ENCODE measurements around the gene MRPL3.

MRPL3 gene

DNA sequence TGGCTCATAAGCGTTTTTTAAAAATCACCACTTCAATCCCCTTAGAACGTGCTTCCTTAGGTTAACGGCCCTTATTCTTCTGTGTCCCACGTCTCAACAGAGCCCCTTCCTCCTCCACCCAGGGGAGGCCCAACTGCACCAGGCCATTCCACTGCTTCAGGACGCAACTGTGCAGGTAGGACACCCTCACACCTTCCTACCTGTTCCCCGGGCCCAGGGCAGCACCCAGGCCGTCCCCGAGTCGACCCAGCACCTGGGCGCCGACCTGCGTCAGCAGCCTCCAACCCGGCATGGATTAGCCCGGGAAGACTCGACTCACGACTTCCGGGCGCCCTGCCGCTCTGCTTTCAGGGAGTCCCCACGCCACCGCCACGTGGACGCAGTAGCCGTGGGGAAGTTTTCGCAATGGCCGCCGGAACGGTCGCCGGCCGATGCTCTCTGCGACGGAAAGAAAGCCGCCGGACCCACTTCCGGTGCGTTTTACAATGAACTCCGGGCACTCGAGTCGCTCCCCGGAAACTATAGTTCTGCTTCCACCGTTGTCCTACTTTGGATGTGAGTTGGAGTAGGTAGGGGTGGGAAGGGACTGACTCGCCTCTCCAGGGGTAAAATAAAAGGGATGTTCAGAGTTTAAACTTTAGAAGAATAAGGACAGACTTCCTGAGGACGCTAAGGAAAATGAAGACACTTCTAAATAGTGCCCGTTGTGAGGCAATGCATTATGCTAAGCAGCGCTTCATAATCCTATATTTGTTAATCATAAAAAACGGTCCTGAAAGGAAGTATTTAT is at the start of gene MRPL3:
Gene MRPL3, minus strand, starts transcription at position 442 of the 790 bp plus-strand sequence. Its CDS starts 150 bp downstream, at position 292.
- DNase-seq (ENCODE audit: low spot score) = peak; percentile 49

DNA sequence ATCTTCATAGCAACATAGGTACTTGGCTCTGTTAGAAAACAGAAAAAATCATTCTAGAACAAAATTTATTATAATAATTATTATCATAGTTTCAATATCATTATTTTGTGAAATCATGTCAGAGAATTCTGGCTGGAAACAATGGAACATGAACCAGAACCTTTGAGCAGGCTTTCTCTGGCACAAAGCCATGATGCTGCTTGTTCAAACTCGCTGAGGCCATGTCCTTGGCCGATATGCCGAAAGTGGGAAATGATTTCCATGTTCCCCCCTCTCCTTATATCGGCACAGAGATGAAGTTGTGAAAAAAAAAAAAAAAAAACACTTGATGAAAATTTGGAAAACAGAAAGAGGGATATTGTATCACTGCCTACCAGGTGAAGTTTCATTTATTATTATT is 49.0 kb upstream of the MRPL3 start:
- DNase-seq (ENCODE audit: low spot score) = no peak

GRCh38 chr3:131550562-131551465 is 48.0 kb upstream of the MRPL3 start:
- DNase-seq (ENCODE audit: low spot score) = no peak

DNA sequence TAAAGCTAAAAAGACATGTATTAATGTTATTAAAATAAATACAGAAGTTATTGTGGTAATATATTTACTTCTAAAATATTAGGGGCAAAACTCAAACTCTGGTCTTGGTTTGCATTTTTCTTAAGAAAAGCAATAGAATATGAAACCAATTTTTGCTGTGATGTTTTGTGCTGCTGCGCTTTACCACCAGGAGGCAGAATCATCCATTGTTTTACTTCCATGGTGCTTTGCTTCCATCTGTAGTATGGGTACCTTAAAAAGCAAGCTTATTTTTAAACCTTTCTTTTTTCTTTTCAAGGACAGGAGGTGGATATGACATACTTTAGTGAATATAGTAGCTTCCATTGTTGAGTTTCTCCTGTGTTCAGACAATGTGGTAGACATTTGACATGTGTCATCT is 46.6 kb upstream of the MRPL3 start:
- no peak for DNase-seq (ENCODE audit: low spot score)

GRCh38 chr3:131547585-131547984 is 44.8 kb upstream of the MRPL3 start:
- DNase-seq (ENCODE audit: low spot score) = no peak

DNA sequence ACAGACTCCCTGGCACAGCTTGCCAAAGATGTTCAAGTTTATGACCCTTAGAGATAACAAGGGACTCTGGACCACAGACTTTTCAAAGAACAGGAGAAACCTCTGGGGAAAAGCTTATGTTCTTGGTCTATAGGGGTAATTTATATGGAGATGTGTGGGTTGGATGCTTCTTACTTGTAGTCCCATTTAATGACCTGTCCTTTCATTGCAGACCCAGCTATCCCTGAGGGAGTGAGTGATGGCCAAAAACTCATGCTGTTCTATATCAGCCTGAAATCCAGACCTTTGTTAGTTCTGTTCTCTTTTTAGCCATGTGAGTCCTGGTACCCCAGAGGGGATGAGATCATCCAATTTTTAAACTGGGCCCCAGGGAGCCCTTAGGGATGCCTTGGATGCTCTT is 43.7 kb upstream of the MRPL3 start:
- no peak for DNase-seq (ENCODE audit: low spot score)

- DNase-seq (ENCODE audit: low spot score) = no peak
Measured at GRCh38 chr3:131544557-131544956, 41.8 kb upstream of the MRPL3 start.

GRCh38 chr3:131543714-131544113 is 40.9 kb upstream of the MRPL3 start:
- no peak for DNase-seq (ENCODE audit: low spot score)

GRCh38 chr3:131541288-131541687 is 38.5 kb upstream of the MRPL3 start:
- DNase-seq (ENCODE audit: low spot score) = no peak

- no peak for DNase-seq (ENCODE audit: low spot score)
Measured at GRCh38 chr3:131540821-131541220, 38.0 kb upstream of the MRPL3 start.

DNA sequence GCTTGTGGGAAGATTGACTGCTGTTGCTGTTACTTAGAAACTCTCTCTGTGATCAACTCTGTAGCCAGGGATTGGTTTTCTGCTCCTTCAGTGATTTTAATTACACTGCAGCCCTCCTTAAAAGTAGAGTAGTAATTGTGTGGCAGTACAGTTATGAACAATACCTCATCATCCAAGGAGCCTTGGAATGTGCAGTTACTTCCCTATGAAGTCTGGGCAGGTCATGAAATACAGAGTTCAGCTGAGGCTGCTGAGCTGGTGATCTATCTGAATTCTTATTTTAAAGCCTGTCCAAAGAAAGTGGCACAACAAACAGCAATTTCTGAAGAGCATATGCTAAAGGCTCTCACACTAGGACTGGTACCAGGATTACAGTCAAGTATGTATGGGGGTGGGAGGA is 37.4 kb upstream of the MRPL3 start:
- DNase-seq (ENCODE audit: low spot score) = no peak

DNA sequence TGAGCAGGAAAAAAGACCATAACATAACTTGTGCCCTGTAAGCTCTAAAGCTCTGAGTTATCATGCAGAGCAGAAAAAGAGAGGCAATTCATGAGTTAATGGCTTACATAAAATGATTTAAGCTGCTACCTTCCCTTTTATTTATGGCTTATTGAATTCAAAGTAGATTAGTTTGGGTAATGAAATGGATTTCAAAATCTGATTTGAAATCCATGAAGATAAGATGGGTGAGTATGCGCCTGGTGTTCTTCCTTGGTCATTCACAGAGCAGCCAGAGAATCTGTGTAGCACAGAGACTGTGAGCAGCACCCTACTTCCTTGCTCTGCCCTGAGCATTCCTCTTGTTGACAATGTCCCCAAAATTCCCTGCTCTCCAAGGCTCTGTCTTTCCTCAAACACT is 36.2 kb upstream of the MRPL3 start:
- no peak for DNase-seq (ENCODE audit: low spot score)

DNA sequence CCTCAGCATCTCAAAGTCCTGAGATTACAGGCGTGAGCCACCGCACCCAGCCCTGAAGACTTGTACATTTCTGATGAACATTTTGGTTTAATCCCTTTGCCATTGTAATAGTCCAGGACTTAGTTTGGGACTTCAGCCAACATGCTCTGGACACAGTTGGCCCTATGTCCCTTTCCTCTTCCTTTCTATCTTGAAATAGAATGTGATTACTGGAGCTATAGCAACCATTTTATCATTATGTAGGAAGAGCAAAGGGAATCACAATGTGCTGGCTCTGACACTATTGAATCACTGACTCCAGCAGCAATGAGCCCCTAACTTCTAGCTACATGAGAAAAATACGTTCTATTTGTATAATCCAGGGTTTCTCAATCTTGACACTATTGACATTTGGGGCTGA is 34.8 kb upstream of the MRPL3 start:
- DNase-seq (ENCODE audit: low spot score) = no peak

- no peak for DNase-seq (ENCODE audit: low spot score)
Measured at GRCh38 chr3:131535596-131535995, 32.8 kb upstream of the MRPL3 start.

- DNase-seq (ENCODE audit: low spot score) = no peak
Measured at GRCh38 chr3:131535131-131535530, 32.4 kb upstream of the MRPL3 start.

DNA sequence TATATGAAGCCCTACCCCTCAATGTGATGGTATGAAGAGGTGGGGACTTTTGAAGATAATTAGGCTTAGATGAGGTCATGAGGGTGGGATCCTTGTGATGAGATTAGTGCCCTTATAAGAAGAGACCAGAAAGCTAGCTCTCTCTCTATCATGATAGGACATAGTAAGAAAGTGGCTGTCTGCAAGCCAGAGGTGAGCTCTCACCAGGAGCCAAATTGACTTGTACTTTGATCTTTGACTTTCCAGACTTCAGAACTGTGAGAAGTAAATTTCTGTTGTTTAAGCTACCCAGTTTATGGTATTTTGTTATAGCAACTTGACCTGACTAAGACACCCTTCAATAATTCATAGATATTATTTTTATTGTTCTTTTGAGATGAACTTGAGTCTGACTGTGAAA is 29.9 kb upstream of the MRPL3 start:
- no peak for DNase-seq (ENCODE audit: low spot score)

GRCh38 chr3:131530843-131531242 is 28.1 kb upstream of the MRPL3 start:
- no peak for DNase-seq (ENCODE audit: low spot score)

DNA sequence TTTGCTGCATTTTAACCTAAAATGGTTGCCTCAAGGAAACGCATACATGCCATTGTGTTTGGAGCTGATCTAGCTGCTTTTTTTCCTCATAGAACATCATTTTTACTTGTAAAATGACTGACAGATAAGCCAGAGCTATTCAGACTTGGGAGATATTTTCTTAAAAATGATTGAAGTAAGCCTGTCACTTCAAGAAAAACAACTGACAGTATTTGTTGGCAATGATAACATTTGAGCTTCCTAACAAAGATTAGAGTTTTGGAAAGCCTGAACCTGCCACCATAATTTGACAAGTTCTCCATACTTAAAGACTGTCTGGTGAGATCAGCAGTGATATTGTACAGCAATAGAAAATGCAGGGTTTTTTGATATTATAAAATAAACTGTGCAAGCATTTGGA is 27.6 kb upstream of the MRPL3 start:
- DNase-seq (ENCODE audit: low spot score) = no peak

GRCh38 chr3:131526801-131527347 is 24.1 kb upstream of the MRPL3 start:
- peak; percentile 35 for DNase-seq (ENCODE audit: low spot score)

GRCh38 chr3:131518680-131519079 is 15.9 kb upstream of the MRPL3 start:
- no peak for DNase-seq (ENCODE audit: low spot score)

DNA sequence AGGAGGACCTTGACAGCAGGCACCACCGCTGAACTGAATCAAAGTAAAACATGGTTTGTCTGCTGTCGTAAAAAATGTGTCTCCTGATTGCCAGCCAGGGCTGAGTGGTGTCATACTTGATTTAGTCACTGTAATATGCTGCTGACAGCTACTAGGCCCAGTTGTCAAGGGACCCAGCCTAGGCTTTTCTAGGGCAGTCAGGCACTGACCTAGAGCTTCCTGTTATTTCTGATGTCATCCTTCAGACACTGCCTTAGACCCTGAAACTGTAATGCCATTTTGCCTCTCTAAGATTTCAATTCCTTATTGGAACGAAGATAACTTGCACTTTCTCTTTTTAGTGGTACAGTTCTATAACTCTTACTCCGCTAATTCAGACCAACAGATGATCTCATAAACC is 2.6 kb upstream of the MRPL3 start:
- DNase-seq (ENCODE audit: low spot score) = no peak

DNA sequence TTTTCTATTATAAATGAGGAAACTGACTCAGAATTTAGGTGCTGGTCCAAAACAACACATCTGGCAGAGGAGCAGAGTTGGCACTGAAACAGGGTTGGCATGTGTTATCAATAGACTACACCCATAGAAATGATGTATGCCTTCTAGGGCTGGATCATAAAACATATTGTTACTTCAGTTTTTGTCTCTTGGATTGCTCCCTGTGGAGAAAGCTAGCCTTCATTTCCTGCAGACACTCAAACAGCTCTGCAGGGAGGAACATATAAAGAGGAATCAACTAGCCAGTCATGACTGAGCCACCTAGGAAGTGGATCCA is 507 bp upstream of the MRPL3 start:
- DNase-seq (ENCODE audit: low spot score) = no peak

DNA sequence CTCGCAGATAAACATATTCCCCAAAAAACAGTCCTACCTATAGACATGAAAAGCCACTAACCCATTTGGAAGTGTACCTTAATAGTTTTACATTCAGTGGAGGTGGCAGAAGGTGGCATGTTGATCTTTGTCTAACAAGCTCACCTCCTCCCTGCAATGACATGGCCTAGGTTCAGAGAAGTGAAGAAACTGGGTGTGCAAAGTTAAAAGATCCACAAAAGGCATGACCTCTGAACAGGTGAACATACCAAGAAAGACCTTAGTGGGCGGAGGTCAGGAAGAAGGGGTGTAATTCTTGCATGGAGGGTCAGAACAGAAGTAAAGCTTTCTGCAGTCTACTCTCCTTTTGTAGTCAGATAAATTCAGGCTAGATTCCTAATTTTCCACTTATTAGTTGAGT is 822 bp downstream of the MRPL3 start:
- DNase-seq (ENCODE audit: low spot score) = no peak
